Astrocyte (in vitro differentiated cells and primary cell): Measurements from ENCODE around the gene AP1B1. TPM values are rescaled to one million over a fixed set of nuclear protein-coding genes. Genes with fewer than 3 reads are reported as not detected.
"Not testable (repeated sequence)": the region's sequence is repeated elsewhere in the genome, so short reads cannot be mapped to it uniquely, and the experiment has no call there.

ENCODE experiments used
- DNase-seq: peaks from one replicate; pipeline ENCODE4 v3.0.0-alpha.2; 2010; ENCODE audit warnings: low read depth
- FAIRE-seq: peaks from 2 replicates; lab custom pipeline; 2011; peaks lifted over from hg19 to GRCh38; lab: Jason Lieb, UNC
- H2AFZ ChIP-seq: 2 replicates; pipeline ENCODE4 v1.6.0; 2012; ENCODE audit warnings: low read depth, low read length, inconsistent platforms
- H3K27ac ChIP-seq: 2 replicates; pipeline ENCODE4 v1.5.1; 2011; ENCODE audit warnings: low read depth, low read length, inconsistent platforms
- H3K27me3 ChIP-seq: 2 replicates; pipeline ENCODE4 v1.6.0; 2011; ENCODE audit warnings: low read length, inconsistent platforms; ENCODE audit not compliant: insufficient read depth
- H3K36me3 ChIP-seq: 2 replicates; pipeline ENCODE4 v1.5.1; 2011; ENCODE audit warnings: low read length, inconsistent platforms; ENCODE audit not compliant: insufficient read depth
- H3K4me1 ChIP-seq: 2 replicates; pipeline ENCODE4 v1.5.1; 2011; ENCODE audit warnings: low read length, inconsistent platforms; ENCODE audit not compliant: insufficient read depth
- H3K4me2 ChIP-seq: 2 replicates; pipeline ENCODE4 v1.6.0; 2012; ENCODE audit warnings: low read length, inconsistent platforms
- H3K4me3 ChIP-seq: 2 replicates; pipeline ENCODE4 v1.5.1; 2011; ENCODE audit warnings: low read depth, mild to moderate bottlenecking, low read length, inconsistent platforms; ENCODE audit not compliant: insufficient read depth
- H3K79me2 ChIP-seq: 2 replicates; pipeline ENCODE4 v1.6.0; 2012; ENCODE audit warnings: mild to moderate bottlenecking, low read length, inconsistent platforms; ENCODE audit not compliant: insufficient read depth
- H3K9ac ChIP-seq: 2 replicates; pipeline ENCODE4 v1.6.0; 2012; ENCODE audit warnings: mild to moderate bottlenecking, low read length, inconsistent platforms
- H3K9me3 ChIP-seq: 2 replicates; pipeline ENCODE4 v1.5.1; 2012; ENCODE audit warnings: low read depth, mild to moderate bottlenecking, low read length, inconsistent platforms; ENCODE audit not compliant: insufficient read depth
- H4K20me1 ChIP-seq: 2 replicates; pipeline ENCODE4 v1.6.0; 2012; ENCODE audit warnings: low read length, inconsistent platforms; ENCODE audit not compliant: insufficient read depth
- H3K27ac Mint-ChIP-seq: one replicate; pipeline ENCODE4 v1.8.0; 2021; ENCODE audit warnings: mild to moderate bottlenecking, mixed read lengths; ENCODE audit not compliant: unreplicated experiment
- H3K27me3 Mint-ChIP-seq: one replicate; pipeline ENCODE4 v1.8.0; 2021; ENCODE audit warnings: low read depth, mixed read lengths; ENCODE audit not compliant: unreplicated experiment
- H3K36me3 Mint-ChIP-seq: one replicate; pipeline ENCODE4 v1.8.0; 2021; ENCODE audit warnings: low read depth, mixed read lengths; ENCODE audit not compliant: unreplicated experiment
- H3K4me1 Mint-ChIP-seq: one replicate; pipeline ENCODE4 v1.8.0; 2021; ENCODE audit warnings: low read depth, mixed read lengths; ENCODE audit not compliant: unreplicated experiment
- H3K4me3 Mint-ChIP-seq: one replicate; pipeline ENCODE4 v1.8.0; 2021; ENCODE audit warnings: mild to moderate bottlenecking, moderate library complexity, mixed read lengths; ENCODE audit not compliant: unreplicated experiment
- H3K9me3 Mint-ChIP-seq: one replicate; pipeline ENCODE4 v1.8.0; 2021; ENCODE audit warnings: mild to moderate bottlenecking, mixed read lengths; ENCODE audit not compliant: unreplicated experiment
- EZH2 ChIP-seq: IDR thresholded peaks from 2 replicates; pipeline ENCODE4 v1.6.1; 2012; ENCODE audit warnings: mild to moderate bottlenecking, low read length, inconsistent platforms; ENCODE audit not compliant: insufficient read depth
- total RNA-seq: library from RNA; stranded (reverse); gene quantifications from 2 replicates; pipeline ENCODE4 v1.2.1, GENCODE V29; 2021
- TF ChIP-seq, protein P1 (sequence below): IDR thresholded peaks from 2 replicates; pipeline ENCODE4 v1.5.1; 2011; ENCODE audit warnings: low read depth, mild to moderate bottlenecking, inconsistent platforms, low read length, moderate library complexity; ENCODE audit not compliant: insufficient read depth

Gene AP1B1
- total RNA-seq, 1 donor from 2014 or later, result 69.5 TPM

DNA sequence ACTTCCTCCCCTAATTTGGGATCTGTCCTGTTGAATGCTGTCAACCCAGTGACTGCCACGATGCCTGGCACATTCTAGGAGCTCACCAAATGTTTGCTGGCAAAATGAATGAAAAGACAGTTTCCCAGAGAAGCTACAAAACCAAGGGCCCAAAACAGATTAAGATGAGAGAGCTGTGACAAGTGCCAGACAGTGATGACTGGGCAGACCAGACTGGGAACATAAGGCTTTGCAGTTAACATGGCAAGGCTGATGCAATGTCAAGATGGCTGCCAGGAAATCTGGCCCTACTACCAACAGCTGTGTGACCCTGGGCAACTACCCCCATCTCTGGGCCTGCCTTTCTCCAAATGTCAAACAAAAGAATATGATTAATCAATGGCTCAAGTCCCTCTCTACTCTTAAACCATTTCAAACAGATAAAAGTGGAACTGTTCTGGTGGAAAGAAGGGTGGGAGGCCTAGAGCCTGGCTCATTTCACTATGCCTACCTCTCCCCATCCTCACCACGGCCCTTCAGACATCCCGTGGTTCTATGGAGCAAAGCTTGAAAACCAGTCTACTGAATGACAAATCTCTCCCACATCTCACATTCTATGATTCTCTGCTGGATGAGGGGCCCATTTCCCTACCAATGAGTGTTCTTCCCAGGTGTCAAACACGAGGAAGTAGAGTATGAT is 12.8 kb downstream of the AP1B1 start:
- H2AFZ ChIP-seq, result no peak overlapping the region
- H3K4me3 Mint-ChIP-seq, result no peak overlapping the region
- H3K79me2 ChIP-seq, result peaks cover 43% of the 10 kb centered on the region
- H3K27me3 ChIP-seq, result no peaks in the 10 kb centered on the region
- FAIRE-seq (no peak), DNase-seq (no peak)
- no peak for TF ChIP-seq EZH2
- TF ChIP-seq, protein P1, sequence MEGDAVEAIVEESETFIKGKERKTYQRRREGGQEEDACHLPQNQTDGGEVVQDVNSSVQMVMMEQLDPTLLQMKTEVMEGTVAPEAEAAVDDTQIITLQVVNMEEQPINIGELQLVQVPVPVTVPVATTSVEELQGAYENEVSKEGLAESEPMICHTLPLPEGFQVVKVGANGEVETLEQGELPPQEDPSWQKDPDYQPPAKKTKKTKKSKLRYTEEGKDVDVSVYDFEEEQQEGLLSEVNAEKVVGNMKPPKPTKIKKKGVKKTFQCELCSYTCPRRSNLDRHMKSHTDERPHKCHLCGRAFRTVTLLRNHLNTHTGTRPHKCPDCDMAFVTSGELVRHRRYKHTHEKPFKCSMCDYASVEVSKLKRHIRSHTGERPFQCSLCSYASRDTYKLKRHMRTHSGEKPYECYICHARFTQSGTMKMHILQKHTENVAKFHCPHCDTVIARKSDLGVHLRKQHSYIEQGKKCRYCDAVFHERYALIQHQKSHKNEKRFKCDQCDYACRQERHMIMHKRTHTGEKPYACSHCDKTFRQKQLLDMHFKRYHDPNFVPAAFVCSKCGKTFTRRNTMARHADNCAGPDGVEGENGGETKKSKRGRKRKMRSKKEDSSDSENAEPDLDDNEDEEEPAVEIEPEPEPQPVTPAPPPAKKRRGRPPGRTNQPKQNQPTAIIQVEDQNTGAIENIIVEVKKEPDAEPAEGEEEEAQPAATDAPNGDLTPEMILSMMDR, result no peak
- no peaks in the 10 kb centered on the region for H3K9me3 ChIP-seq
- peaks cover 16% of the 10 kb centered on the region for H3K36me3 Mint-ChIP-seq
- peaks cover 56% of the 10 kb centered on the region for H4K20me1 ChIP-seq
- H3K27me3 Mint-ChIP-seq, result no peaks in the 10 kb centered on the region
- H3K27ac ChIP-seq, result no peak overlapping the region
- H3K36me3 ChIP-seq, result peaks cover 5% of the 10 kb centered on the region
- no peak overlapping the region for H3K4me3 ChIP-seq
- no peaks in the 10 kb centered on the region for H3K9me3 Mint-ChIP-seq
- H3K27ac Mint-ChIP-seq, result peak overlapping the region; percentile 59
- H3K9ac ChIP-seq, result no peak overlapping the region
- H3K4me1 Mint-ChIP-seq, result peaks cover 19% of the 10 kb centered on the region
- H3K4me2 ChIP-seq, result no peak overlapping the region
- H3K4me1 ChIP-seq, result peaks cover 6% of the 10 kb centered on the region

DNA sequence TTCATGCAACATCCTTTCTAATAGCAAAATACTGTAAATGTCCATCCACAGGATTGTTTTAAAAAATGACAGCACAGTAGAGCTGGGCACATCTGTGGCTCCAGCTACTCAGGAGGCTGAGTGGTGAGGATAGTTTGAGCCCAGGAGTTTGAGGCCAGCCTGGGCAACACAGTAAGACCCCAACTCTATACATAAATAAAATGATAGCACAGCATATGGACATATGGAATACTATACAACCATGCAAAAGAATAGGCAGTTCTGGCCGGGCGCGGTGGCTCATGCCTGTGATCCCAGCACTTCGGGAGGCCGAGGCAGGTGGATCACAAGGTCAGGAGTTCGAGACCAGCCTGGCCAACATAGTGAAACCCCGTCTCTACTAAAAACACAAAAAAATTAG is 13.6 kb downstream of the AP1B1 start:
- not testable (repeated sequence) for FAIRE-seq, H3K4me3 ChIP-seq, H2AFZ ChIP-seq, H3K9me3 Mint-ChIP-seq, H3K4me2 ChIP-seq, H3K9ac ChIP-seq, H3K27ac ChIP-seq, H3K27me3 ChIP-seq, H3K27me3 Mint-ChIP-seq, H3K9me3 ChIP-seq, H3K4me3 Mint-ChIP-seq, H3K36me3 ChIP-seq, H3K4me1 ChIP-seq, DNase-seq
- Histone ChIP-seq H4K20me1 (peaks cover 49% of the 10 kb centered on the region), H3K79me2 (peaks cover 36% of the 10 kb centered on the region)
- H3K4me1 Mint-ChIP-seq, result peaks cover 19% of the 10 kb centered on the region
- peaks cover 16% of the 10 kb centered on the region for H3K36me3 Mint-ChIP-seq
- peak overlapping the region; percentile 59 for H3K27ac Mint-ChIP-seq

DNA sequence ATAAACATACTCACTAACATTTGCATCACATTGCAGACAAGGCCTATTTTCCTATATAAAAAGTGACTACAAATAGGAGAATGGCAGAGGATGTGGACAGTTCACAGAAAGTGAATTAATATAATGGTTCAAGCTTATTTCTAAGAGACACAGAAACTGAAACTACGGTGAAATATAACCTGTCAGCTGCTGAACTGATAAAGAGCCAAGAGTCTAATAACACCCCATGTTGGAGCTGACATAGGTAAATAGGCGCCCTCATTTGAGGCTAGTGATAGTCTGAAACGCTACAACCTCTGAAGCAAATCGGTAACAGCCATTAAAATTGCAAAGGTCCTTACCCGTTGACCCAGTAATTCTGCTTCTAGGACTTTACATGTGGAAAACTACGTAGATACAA is 14.0 kb downstream of the AP1B1 start:
- no peak for FAIRE-seq

More for the DNA sequence above, 14.0 kb downstream of the AP1B1 start:
- peaks cover 45% of the 10 kb centered on the region for H4K20me1 ChIP-seq
- H3K4me3 ChIP-seq, result no peak overlapping the region
- no peak overlapping the region for H3K4me2 ChIP-seq
- H3K9me3 ChIP-seq, result no peaks in the 10 kb centered on the region
- Mint-ChIP-seq H3K27ac (no peak overlapping the region), H3K4me3 (no peak overlapping the region), H3K27me3 (no peaks in the 10 kb centered on the region), H3K9me3 (no peaks in the 10 kb centered on the region), H3K36me3 (peaks cover 15% of the 10 kb centered on the region), H3K4me1 (peaks cover 22% of the 10 kb centered on the region)
- H3K27me3 ChIP-seq, result no peaks in the 10 kb centered on the region
- H3K36me3 ChIP-seq, result peaks cover 5% of the 10 kb centered on the region
- H3K4me1 ChIP-seq, result peaks cover 6% of the 10 kb centered on the region
- no peak for DNase-seq
- no peak overlapping the region for H2AFZ ChIP-seq
- no peak overlapping the region for H3K9ac ChIP-seq
- TF ChIP-seq EZH2, result no peak
- TF ChIP-seq, protein P1, result no peak
- H3K27ac ChIP-seq, result no peak overlapping the region
- peaks cover 32% of the 10 kb centered on the region for H3K79me2 ChIP-seq
